Effector memory CD8-positive, alpha-beta T cell (primary cell): ENCODE results near the gene MYCN.

Source experiments
- ATAC-seq: fragments of 150-1000 bp; cut with Tn5 transposase; replicated peaks from 2 replicates; pipeline ENCODE4 v1.10.0; 2021; ENCODE audit warnings: mild to moderate bottlenecking, moderate library complexity
- DNase-seq, 3 experiments: peaks; one replicate each; pipeline ENCODE4 v3.0.0; 2021
- H3K27ac Mint-ChIP-seq, 2 donors: one replicate each; pipeline ENCODE4 v1.8.0; 2022; ENCODE audit warnings: mild to moderate bottlenecking in 2 of 2, mixed read lengths in 2 of 2, moderate library complexity in 2 of 2
- H3K27me3 Mint-ChIP-seq, 2 donors: one replicate each; pipeline ENCODE4 v1.8.0; 2022; ENCODE audit warnings: mixed read lengths in 2 of 2
- H3K36me3 Mint-ChIP-seq: one replicate; pipeline ENCODE4 v1.8.0; 2022; ENCODE audit warnings: mild to moderate bottlenecking, moderate library complexity, mixed read lengths; ENCODE audit not compliant: insufficient read depth
- H3K4me1 Mint-ChIP-seq, 2 donors: one replicate each; pipeline ENCODE4 v1.8.0; 2022; ENCODE audit warnings: low read depth in 2 of 2, mixed read lengths in 2 of 2
- H3K4me3 Mint-ChIP-seq, 2 donors: one replicate each; pipeline ENCODE4 v1.8.0; 2022; ENCODE audit warnings: mild to moderate bottlenecking in 2 of 2, mixed read lengths in 2 of 2, moderate library complexity in 2 of 2
- H3K9me3 Mint-ChIP-seq, 2 donors: one replicate each; pipeline ENCODE4 v1.8.0; 2022; ENCODE audit warnings: mixed read lengths in 2 of 2

Gene MYCN

GRCh38 chr2:15937882-15938802 lies 2.2 kb upstream of the MYCN start:
- Mint-ChIP-seq H3K27me3 (peaks cover 35 to 53% of the 10 kb centered on the region in 2 donors), H3K4me3 (no peak overlapping the region)
- DNase-seq: no peak

GRCh38 chr2:15938803-15939555 lies 1.4 kb upstream of the MYCN start:
- Mint-ChIP-seq H3K36me3 (no peaks in the 10 kb centered on the region), H3K27me3 (peaks cover 43 to 61% of the 10 kb centered on the region in 2 donors), H3K9me3 (no peaks in the 10 kb centered on the region), H3K27ac (no peak overlapping the region), H3K4me3 (peak overlapping the region in 1 of 2 donors; percentile 24), H3K4me1 (peaks cover 0 to 7% of the 10 kb centered on the region in 2 donors)
- no peak for ATAC-seq
- DNase-seq: no peak

More at GRCh38 chr2:15937882-15938802, 2.2 kb upstream of the MYCN start:
- H3K4me1 Mint-ChIP-seq: peaks cover 0 to 7% of the 10 kb centered on the region in 2 donors
- H3K36me3 Mint-ChIP-seq: no peaks in the 10 kb centered on the region
- no peak overlapping the region for H3K27ac Mint-ChIP-seq
- no peak for ATAC-seq
- no peaks in the 10 kb centered on the region for H3K9me3 Mint-ChIP-seq

GRCh38 chr2:15939556-15939853 lies 845 bp upstream of the MYCN start:
- Mint-ChIP-seq H3K36me3 (no peaks in the 10 kb centered on the region), H3K9me3 (no peaks in the 10 kb centered on the region), H3K4me1 (peaks cover 0 to 7% of the 10 kb centered on the region in 2 donors), H3K4me3 (no peak overlapping the region), H3K27ac (no peak overlapping the region), H3K27me3 (peaks cover 45 to 67% of the 10 kb centered on the region in 2 donors)
- ATAC-seq (no peak), DNase-seq (no peak)

GRCh38 chr2:15940661-15941480 lies 521 bp downstream of the MYCN start:
- Mint-ChIP-seq H3K27ac (no peak overlapping the region), H3K9me3 (peaks cover 3 to 6% of the 10 kb centered on the region in 2 donors), H3K4me3 (peak overlapping the region; percentile 20 to 43), H3K27me3 (peaks cover 56 to 80% of the 10 kb centered on the region in 2 donors), H3K36me3 (no peaks in the 10 kb centered on the region), H3K4me1 (peaks cover 0 to 7% of the 10 kb centered on the region in 2 donors)
- no peak for ATAC-seq
- no peak for DNase-seq

GRCh38 chr2:15941481-15941850 lies 1.1 kb downstream of the MYCN start:
- peaks cover 56 to 81% of the 10 kb centered on the region in 2 donors for H3K27me3 Mint-ChIP-seq
- H3K4me1 Mint-ChIP-seq: peaks cover 0 to 7% of the 10 kb centered on the region in 2 donors
- H3K27ac Mint-ChIP-seq: no peak overlapping the region
- peaks cover 3 to 6% of the 10 kb centered on the region in 2 donors for H3K9me3 Mint-ChIP-seq
- DNase-seq: no peak
- ATAC-seq: no peak
- H3K4me3 Mint-ChIP-seq: peak overlapping the region in 1 of 2 donors; percentile 20
- no peaks in the 10 kb centered on the region for H3K36me3 Mint-ChIP-seq

GRCh38 chr2:15941871-15942710 lies 1.7 kb downstream of the MYCN start:
- Mint-ChIP-seq H3K9me3 (peaks cover 3 to 6% of the 10 kb centered on the region in 2 donors), H3K4me3 (peak overlapping the region in 1 of 2 donors; percentile 10), H3K4me1 (peaks cover 0 to 7% of the 10 kb centered on the region in 2 donors), H3K27ac (no peak overlapping the region), H3K36me3 (no peaks in the 10 kb centered on the region), H3K27me3 (peaks cover 51 to 76% of the 10 kb centered on the region in 2 donors)
- no peak for DNase-seq
- ATAC-seq: no peak

- peaks cover 0 to 7% of the 10 kb centered on the region in 2 donors for H3K4me1 Mint-ChIP-seq
- DNase-seq (no peak), ATAC-seq (no peak)
- peaks cover 43 to 68% of the 10 kb centered on the region in 2 donors for H3K27me3 Mint-ChIP-seq
- H3K9me3 Mint-ChIP-seq: peaks cover 3 to 6% of the 10 kb centered on the region in 2 donors
- H3K27ac Mint-ChIP-seq: no peak overlapping the region
- H3K36me3 Mint-ChIP-seq: no peaks in the 10 kb centered on the region
- no peak overlapping the region for H3K4me3 Mint-ChIP-seq
Observed at GRCh38 chr2:15942711-15943345, 2.5 kb downstream of the MYCN start.

- Mint-ChIP-seq H3K27ac (no peak overlapping the region), H3K27me3 (peaks cover 38 to 60% of the 10 kb centered on the region in 2 donors), H3K4me1 (peaks cover 0 to 5% of the 10 kb centered on the region in 2 donors), H3K9me3 (peaks cover 3 to 6% of the 10 kb centered on the region in 2 donors), H3K4me3 (no peak overlapping the region), H3K36me3 (no peaks in the 10 kb centered on the region)
- ATAC-seq (no peak), DNase-seq (no peak)
Observed at GRCh38 chr2:15943378-15944280, 3.3 kb downstream of the MYCN start.

- Mint-ChIP-seq H3K27me3 (peaks cover 31 to 56% of the 10 kb centered on the region in 2 donors), H3K27ac (no peak overlapping the region), H3K4me1 (peaks cover 0 to 2% of the 10 kb centered on the region in 2 donors), H3K36me3 (no peaks in the 10 kb centered on the region), H3K4me3 (no peak overlapping the region), H3K9me3 (peaks cover 3 to 6% of the 10 kb centered on the region in 2 donors)
- DNase-seq (no peak), ATAC-seq (no peak)
Observed at GRCh38 chr2:15944325-15945017, 4.1 kb downstream of the MYCN start.

GRCh38 chr2:15945909-15946705 lies 5.8 kb downstream of the MYCN start:
- no peak overlapping the region for H3K27ac Mint-ChIP-seq
- H3K27me3 Mint-ChIP-seq: peaks cover 25 to 51% of the 10 kb centered on the region in 2 donors
- no peaks in the 10 kb centered on the region for H3K36me3 Mint-ChIP-seq
- peaks cover 0 to under 1% of the 10 kb centered on the region in 2 donors for H3K4me1 Mint-ChIP-seq
- H3K4me3 Mint-ChIP-seq: no peak overlapping the region
- H3K9me3 Mint-ChIP-seq: peaks cover 3 to 6% of the 10 kb centered on the region in 2 donors
- ATAC-seq: no peak
- DNase-seq: no peak
